Sigmoid colon (tissue), 7 donors: ENCODE data around the gene TTC31. TPM values are rescaled to one million over a fixed set of nuclear protein-coding genes. Genes with fewer than 3 reads are reported as not detected.

Experiments used
- DNase-seq: peaks from one replicate; pipeline ENCODE4 v3.0.0-alpha.2; 2019
- H3K27ac ChIP-seq, 4 donors: fragments of 200-600 bp; sonication (generic); one replicate each; pipeline ENCODE4 v1.5.1; 2016 to 2019; ENCODE audit warnings: mild to moderate bottlenecking in 1 of 4
- H3K27me3 ChIP-seq, 3 donors: fragments of 200-600 bp; sonication (generic); one replicate each; pipeline ENCODE4 v1.5.1; 2019; ENCODE audit warnings: mild to moderate bottlenecking in 1 of 3
- H3K36me3 ChIP-seq, 4 donors: fragments of 200-600 bp; sonication (generic); one replicate each; pipeline ENCODE4 v1.5.1; 2016 to 2019
- H3K4me1 ChIP-seq, 4 donors: fragments of 200-600 bp; sonication (generic); one replicate each; pipeline ENCODE4 v1.5.1; 2017 to 2019
- H3K4me3 ChIP-seq, 4 donors: fragments of 200-600 bp; sonication (generic); one replicate each; pipeline ENCODE4 v1.5.1; 2017 to 2019; ENCODE audit warnings: mild to moderate bottlenecking in 2 of 4, moderate library complexity in 1 of 4
- H3K9me3 ChIP-seq, 4 donors: fragments of 200-600 bp in 3 of 4; sonication (generic) in 3 of 4; one replicate each; pipeline versions ENCODE4 v1.5.1 to v1.6.1; 2013 to 2019
- CTCF ChIP-seq, 4 experiments: fragments of 450-650 bp in 3 of 4; fragments of 200-600 bp in 1 of 4; IDR thresholded peaks; one replicate each; pipeline ENCODE4 v1.5.1; 2016 to 2019; ENCODE audit warnings: antibody characterized with exemption in 4 of 4, mild to moderate bottlenecking in 3 of 4, moderate library complexity in 2 of 4
- EP300 ChIP-seq, 4 donors: sonication (generic); formaldehyde crosslinking; IDR thresholded peaks; one replicate each; pipeline ENCODE4 v1.6.1; 2017; ENCODE audit warnings: antibody characterized with exemption in 4 of 4
- POLR2A ChIP-seq, 2 donors: fragments of 450-650 bp; IDR thresholded peaks; one replicate each; pipeline ENCODE4 v1.6.1; 2016; ENCODE audit warnings: antibody characterized with exemption in 2 of 2, mild to moderate bottlenecking in 2 of 2, moderate library complexity in 2 of 2
- POLR2AphosphoS5 ChIP-seq, 4 donors: sonication (generic); formaldehyde crosslinking; IDR thresholded peaks; one replicate each; pipeline ENCODE4 v1.6.1; 2017; ENCODE audit warnings: antibody characterized with exemption in 4 of 4
- WGBS, 2 donors: extraction: QIAGEN DNeasy Blood & Tissue Kit; methylation state at CpG; one replicate each; pipeline ENCODE4 v1.1.7; 2013; 5-methylcytosine and 5-hydroxymethylcytosine counted together
- intact Hi-C: fragments of 100-400 bp; cut with DNase I; formaldehyde crosslinking; loops from one replicate; pipeline ENCODE4 v1.15.1; 2023
- polyA plus RNA-seq, 3 donors: library from polyadenylated mRNA; stranded (reverse); fragments of 200-250 nt; gene quantifications; one replicate each; pipeline ENCODE4 v1.2.3, GENCODE V29; 2013
- total RNA-seq, 4 donors: library from RNA; depleted of rRNA; stranded (reverse); fragments of >200 nt; gene quantifications; one replicate each; pipeline ENCODE4 v1.1.0, GENCODE V29; 2016
- donor health status: healthy with polysubstance abuse.
- donor health status: Bipolar disorder and iron deficiency.
- donor health status: healthy.

Gene TTC31
- total and polyA plus RNA-seq, 7 donors, result 12.7 to 29.6 (median 22.4) TPM

GRCh38 chr2:74450570-74451190, 32.2 kb upstream of the TTC31 start:
- no peak overlapping the region for H3K27ac ChIP-seq
- TF ChIP-seq POLR2AphosphoS5 (IDR thresholded peaks at IDR 0.05) (no peak), CTCF (IDR thresholded peaks at IDR 0.05) (no peak), EP300 (IDR thresholded peaks at IDR 0.05) (no peak), POLR2A (IDR thresholded peaks at IDR 0.05) (no peak)
- WGBS, 2 donors, result 87 to 92% methylated on average over 3 of the region's 3 CpGs
- peaks cover 0 to 11% (median 7%) of the 10 kb centered on the region in 4 donors for H3K4me1 ChIP-seq
- intact Hi-C loops, result no loop called here
- no peak for DNase-seq
- H3K9me3 ChIP-seq, result no peaks in the 10 kb centered on the region
- H3K36me3 ChIP-seq, result no peaks in the 10 kb centered on the region
- H3K4me3 ChIP-seq, result no peak overlapping the region
- no peaks in the 10 kb centered on the region for H3K27me3 ChIP-seq

- Histone ChIP-seq H3K9me3 (no peaks in the 10 kb centered on the region), H3K27ac (peak within 1 kb of the TSS; percentile 65 to 79 (median 72)), H3K36me3 (no peaks in the 10 kb centered on the region), H3K4me1 (peaks cover 0 to 40% (median 37%) of the 10 kb centered on the region in 4 donors), H3K4me3 (peak within 1 kb of the TSS; percentile 63 to 73 (median 70)), H3K27me3 (no peaks in the 10 kb centered on the region)
- intact Hi-C loops, result loop anchor here (1.0 to 5.0 kb wide), 4 partner anchors 15 to 718 kb away; partner anchors contain the start of genes C2orf81, CCDC142, TPRKB and WDR54
- 0 to 1% methylated on average over 40 of the region's 40 CpGs for WGBS, 2 donors
- TF ChIP-seq POLR2AphosphoS5 (IDR thresholded peaks at IDR 0.05) (peak; percentile 39 to 91 (median 66)), CTCF (IDR thresholded peaks at IDR 0.05) (no peak)
- peak; percentile 98 for DNase-seq
Measured at GRCh38 chr2:74454654-74455511, 28.0 kb upstream of the TTC31 start, which contains the start of gene INO80B. TSS of gene INO80B (plus strand) at chr2:74455087. CDS start at chr2:74455117, 30 bp downstream.

- peak overlapping the region; percentile 90 to 98 (median 98) for H3K27ac ChIP-seq
- H3K36me3 ChIP-seq, result peaks cover 0 to 11% (median under 1%) of the 10 kb centered on the region in 4 donors
- H3K4me3 ChIP-seq, result peak overlapping the region; percentile 56 to 83 (median 68)
- peaks cover 0 to 40% (median 37%) of the 10 kb centered on the region in 4 donors for H3K4me1 ChIP-seq
- intact Hi-C loops, result loop anchor here (5.0 kb wide), 1 partner anchor 720 kb away; the partner anchor contains the start of gene TPRKB
- WGBS, 2 donors, result 1% methylated on average over 27 of the region's 27 CpGs
- no peaks in the 10 kb centered on the region for H3K27me3 ChIP-seq
- TF ChIP-seq POLR2A (IDR thresholded peaks at IDR 0.05) (no peak), CTCF (IDR thresholded peaks at IDR 0.05) (no peak), POLR2AphosphoS5 (IDR thresholded peaks at IDR 0.05) (no peak), EP300 (IDR thresholded peaks at IDR 0.05) (no peak)
- no peak for DNase-seq
- no peaks in the 10 kb centered on the region for H3K9me3 ChIP-seq
Measured at GRCh38 chr2:74457129-74457548, 25.7 kb upstream of the TTC31 start.

GRCh38 chr2:74457549-74458131, 25.2 kb upstream of the TTC31 start:
- 0 to 1% methylated on average over 46 of the region's 46 CpGs for WGBS, 2 donors
- Histone ChIP-seq H3K27ac (peak overlapping the region; percentile 90 to 98 (median 98)), H3K4me1 (peaks cover 0 to 40% (median 37%) of the 10 kb centered on the region in 4 donors), H3K4me3 (peak overlapping the region; percentile 56 to 83 (median 68)), H3K9me3 (no peaks in the 10 kb centered on the region), H3K27me3 (no peaks in the 10 kb centered on the region), H3K36me3 (peaks cover 0 to 16% (median 5%) of the 10 kb centered on the region in 4 donors)
- TF ChIP-seq EP300 (IDR thresholded peaks at IDR 0.05) (no peak), POLR2A (IDR thresholded peaks at IDR 0.05) (peak; percentile 81 to 84), CTCF (IDR thresholded peaks at IDR 0.05) (no peak), POLR2AphosphoS5 (IDR thresholded peaks at IDR 0.05) (peak; percentile 85 to 95 (median 93))
- intact Hi-C loops, result loop anchor here (5.0 kb wide), 1 partner anchor 720 kb away; the partner anchor contains the start of gene TPRKB
- peak; percentile 79 for DNase-seq
